RCC 7860 (cell line): ENCODE data around the gene PABPC5.
A peak's percentile ranks its signal among the peaks of the same experiment; 100 is the strongest.

ENCODE experiments used
- DNase-seq: peaks from one replicate; pipeline ENCODE4 v3.0.0-alpha.2; 2015; ENCODE audit warnings: low spot score
- FAIRE-seq: peaks from 2 replicates; lab custom pipeline; 2012; peaks lifted over from hg19 to GRCh38; lab: Jason Lieb, UNC

PABPC5 gene

GRCh38 chrX:91434351-91435168 lies at the start of gene PABPC5:
TSS of gene PABPC5 (plus strand) at chrX:91434839. CDS start at chrX:91435578, 739 bp downstream.
- no peak for FAIRE-seq
- DNase-seq = peak; percentile 31

- DNase-seq = no peak
- no peak for FAIRE-seq
Observed at GRCh38 chrX:91389026-91389425, 45.6 kb upstream of the PABPC5 start.

- DNase-seq = no peak
- FAIRE-seq = no peak
Observed at GRCh38 chrX:91414713-91415112, 19.9 kb upstream of the PABPC5 start.

- FAIRE-seq (no peak), DNase-seq (no peak)
Observed at GRCh38 chrX:91435395-91435794, 756 bp downstream of the PABPC5 start.
